GM18507 (cell line): ENCODE measurements around the gene TARBP2.
"Not testable (repeated sequence)": the region's sequence is repeated elsewhere in the genome, so short reads cannot be mapped to it uniquely, and the experiment has no call there.

ENCODE experiments used
- DNase-seq: peaks from one replicate; pipeline ENCODE4 v3.0.0; 2011; ENCODE audit warnings: low read depth; ENCODE audit not compliant: insufficient read length; ENCODE audit errors: extremely low spot score
- FAIRE-seq: peaks from 2 replicates; lab custom pipeline; 2011; peaks lifted over from hg19 to GRCh38; lab: Jason Lieb, UNC

The TARBP2 gene

DNA sequence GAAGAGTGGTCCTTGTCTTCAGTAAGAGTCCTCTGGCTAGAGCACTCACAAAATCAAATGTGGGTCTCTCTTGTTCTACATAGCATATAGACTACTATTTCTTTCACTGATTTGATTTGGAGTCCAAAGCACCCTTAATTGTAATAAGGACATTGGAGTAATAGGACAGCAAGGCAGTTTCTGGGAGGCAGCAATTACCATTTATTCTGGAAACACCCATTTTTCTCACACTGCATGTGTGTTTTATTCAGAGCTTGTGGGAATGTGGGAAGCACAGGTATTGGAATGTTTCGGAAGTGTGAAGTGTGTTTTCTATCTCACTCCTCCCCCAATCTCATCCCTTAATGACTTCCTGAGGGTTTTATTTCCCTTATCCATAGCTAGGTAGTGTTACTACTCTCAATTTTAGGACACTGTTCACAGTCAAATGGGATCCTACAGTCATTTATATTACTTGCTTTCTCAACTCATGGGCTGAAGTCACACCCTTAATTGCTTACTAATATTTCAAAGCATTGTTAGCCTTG is 29.0 kb upstream of the TARBP2 start:
- FAIRE-seq (no peak), DNase-seq (no peak)

DNA sequence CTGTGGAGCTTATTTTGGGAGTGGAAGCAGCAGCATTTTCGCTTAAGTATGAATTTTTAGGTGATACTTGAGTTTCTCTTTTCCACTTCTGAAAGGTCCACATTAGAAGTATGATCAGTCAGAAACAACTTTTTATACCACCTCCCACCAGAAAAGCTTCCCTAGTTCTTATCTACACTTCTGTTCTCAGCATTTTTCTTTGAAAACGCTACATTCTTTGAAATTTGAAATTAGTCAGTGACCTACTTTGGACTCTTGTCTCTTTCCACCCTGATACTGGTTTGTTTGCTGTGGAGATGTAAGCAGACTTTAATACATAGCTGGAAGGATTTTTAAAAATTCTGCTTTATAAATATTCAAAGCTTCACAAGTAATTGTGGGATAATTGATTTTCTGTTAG is 27.0 kb upstream of the TARBP2 start:
- no peak for FAIRE-seq
- DNase-seq = no peak

DNA sequence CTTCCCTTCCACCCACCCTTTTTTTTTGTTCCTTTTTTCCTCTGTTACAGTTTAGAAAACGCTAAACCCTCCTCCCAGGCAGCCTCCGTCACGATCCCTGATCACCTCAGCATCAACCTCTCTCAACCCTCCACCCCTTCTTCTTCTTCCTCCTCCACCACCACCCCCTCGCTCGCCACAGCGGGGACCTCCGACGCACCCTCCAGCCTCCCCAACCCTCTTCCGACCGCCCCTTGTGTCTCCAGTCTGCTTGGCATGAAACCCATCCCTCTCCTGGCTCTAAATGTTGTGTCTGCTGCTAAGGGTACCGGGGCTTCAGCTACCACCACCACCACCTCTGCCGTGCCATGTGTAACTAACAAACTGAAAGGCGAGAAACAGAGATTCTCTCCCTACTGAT is 26.3 kb upstream of the TARBP2 start:
- FAIRE-seq (no peak), DNase-seq (no peak)

DNA sequence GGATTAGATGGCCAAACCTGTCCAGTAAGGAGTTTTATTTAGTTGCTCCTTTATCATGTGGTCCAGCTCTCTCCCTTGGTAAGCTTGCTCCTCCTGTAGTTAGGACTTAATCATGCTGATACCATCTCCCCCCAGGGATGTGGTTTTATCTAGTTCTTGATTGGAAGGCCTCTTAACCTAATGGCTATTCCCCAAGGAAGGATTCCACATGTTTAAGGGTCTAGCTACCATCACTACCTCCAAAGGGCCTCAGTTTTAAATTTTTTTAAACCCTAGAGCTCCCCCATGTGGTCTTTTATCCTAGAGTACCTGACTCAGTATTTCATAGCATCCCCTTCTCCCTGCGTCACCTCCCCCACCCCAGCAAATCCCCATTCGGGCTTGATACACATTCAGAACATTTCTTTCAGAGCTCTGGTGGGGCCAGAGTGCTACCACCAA is 24.3 kb upstream of the TARBP2 start:
- FAIRE-seq (no peak), DNase-seq (no peak)

DNA sequence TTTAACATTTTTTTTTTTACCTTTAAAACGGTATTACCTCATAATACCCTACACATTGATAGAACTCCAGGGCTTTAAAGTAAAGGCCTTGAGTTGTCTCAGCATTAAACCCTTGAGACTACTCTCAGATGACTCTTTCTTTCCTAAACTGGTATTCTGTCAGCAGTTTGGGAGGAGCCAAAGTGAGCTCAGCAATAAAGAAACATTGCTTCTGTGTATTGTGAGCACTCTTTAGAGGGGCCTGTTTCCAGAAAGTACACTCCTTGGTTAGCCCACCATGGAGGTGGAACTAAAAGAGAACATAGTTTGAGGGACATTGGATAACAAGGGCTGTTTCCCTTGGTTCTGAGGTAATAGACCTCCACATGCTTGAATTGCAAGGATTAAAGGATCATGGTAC is 22.2 kb upstream of the TARBP2 start:
- FAIRE-seq (no peak), DNase-seq (no peak)

DNA sequence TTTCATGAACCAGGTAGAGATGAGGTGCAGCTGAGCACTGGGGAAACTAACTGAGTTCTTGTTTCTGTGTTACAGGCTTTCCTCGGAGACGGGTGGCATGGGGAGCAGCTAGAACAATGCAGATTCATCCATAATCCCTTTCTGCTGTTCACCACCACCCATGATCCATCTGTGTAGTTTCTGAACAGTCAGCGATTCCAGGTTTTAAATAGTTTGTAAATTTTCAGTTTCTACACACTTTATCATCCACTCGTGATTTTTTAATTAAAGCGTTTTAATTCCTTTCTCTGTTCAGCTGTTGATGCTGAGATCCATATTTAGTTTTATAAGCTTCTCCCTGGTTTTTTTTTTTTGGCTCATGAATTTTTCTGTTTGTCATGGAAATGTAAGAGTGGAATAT is 21.8 kb upstream of the TARBP2 start:
- DNase-seq (no peak), FAIRE-seq (no peak)

DNA sequence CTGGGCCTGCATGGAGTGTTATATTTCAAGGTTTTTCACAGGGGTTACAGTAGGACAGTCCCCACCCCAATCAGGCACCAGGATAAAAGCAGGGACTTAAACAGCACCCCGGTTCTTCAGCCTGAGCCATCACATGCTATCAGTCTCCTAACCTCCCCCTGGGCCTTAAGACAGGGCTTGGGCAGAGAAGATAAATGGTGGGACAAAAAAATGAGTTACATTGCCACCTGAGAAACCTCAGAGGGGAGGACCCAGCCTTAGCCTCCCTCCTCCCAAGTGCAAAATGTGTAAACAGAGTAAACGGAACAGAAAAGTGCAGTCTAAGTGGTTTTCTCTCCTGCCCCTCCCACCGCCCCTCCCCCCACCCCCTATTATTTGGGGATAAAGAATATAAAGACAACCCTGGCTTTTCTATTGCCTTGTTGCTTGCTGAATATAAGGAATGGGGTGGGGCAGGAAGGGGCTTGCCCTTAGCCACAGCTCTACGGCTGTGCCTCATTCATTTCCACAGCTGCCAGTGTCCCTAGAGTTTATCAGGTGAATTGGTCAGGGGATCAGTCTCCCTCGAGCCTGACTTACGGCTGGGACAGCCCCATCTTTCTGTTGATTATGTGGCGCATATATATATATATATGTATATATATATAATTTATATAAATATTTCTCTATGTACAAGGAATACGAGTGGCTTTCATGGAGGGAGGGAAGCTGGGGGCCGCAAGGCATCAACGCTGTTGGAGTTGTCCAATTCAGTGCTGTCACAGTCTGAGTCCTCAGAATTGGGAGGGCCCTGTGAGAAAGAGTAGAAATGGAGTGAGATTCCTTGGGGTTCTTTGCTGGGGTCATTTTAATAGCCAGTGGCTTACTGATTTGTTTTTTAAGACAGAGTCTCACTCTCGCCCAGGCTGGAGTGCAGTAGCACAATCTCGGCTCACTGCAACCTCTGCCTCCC is 20.3 kb upstream of the TARBP2 start:
- FAIRE-seq (no peak), DNase-seq (no peak)

DNA sequence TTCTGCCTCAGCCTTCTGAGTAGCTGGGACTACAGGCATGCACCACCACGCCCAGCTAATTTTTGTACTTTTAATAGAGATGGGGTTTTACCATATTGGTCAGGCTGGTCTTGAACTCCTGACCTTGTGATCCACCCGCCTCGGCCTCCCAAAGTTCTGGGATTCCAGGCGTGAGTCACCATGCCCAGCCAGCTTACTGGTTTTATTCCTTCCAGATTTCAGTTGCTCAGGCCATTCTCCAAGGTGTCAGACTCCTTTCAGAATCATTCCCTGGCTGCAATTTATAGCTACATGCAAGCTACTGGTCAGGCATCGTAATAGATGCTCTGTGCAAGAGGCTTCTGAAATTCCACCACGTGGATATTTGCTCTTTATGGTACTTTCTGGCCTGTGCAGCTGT is 19.6 kb upstream of the TARBP2 start:
- not testable (repeated sequence) for DNase-seq, FAIRE-seq

DNA sequence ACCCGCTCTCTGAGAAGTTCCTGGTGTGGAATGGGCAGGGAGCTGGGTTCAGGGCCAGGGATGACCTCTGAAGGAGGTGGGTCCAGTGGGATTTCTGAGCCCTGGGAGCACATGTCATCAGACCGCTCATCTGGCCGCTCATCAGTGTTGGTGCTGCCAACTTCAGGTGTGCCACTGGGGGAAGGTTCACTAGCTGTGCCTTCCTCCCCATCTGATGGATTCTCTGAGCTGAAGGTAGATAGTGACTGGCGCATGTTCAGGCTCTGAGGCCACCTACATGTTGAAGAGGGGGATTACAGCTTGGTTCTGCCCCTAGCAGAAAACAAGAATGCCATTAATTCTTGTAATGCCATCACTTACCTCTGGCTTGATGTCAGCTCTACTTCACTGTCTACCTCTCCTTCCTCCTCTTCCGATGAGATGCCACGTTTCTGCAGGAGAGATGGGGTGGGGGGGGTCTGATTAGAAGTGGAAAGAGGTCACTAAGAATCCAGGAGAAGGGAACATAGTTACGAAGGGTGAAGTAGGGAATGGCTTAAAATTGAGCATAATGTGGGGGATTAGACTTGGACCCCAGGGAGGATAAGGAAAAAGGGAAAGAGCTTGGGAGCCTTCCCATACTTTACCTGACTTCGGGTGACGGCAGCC is 19.0 kb upstream of the TARBP2 start:
- DNase-seq = no peak
- FAIRE-seq = no peak

DNA sequence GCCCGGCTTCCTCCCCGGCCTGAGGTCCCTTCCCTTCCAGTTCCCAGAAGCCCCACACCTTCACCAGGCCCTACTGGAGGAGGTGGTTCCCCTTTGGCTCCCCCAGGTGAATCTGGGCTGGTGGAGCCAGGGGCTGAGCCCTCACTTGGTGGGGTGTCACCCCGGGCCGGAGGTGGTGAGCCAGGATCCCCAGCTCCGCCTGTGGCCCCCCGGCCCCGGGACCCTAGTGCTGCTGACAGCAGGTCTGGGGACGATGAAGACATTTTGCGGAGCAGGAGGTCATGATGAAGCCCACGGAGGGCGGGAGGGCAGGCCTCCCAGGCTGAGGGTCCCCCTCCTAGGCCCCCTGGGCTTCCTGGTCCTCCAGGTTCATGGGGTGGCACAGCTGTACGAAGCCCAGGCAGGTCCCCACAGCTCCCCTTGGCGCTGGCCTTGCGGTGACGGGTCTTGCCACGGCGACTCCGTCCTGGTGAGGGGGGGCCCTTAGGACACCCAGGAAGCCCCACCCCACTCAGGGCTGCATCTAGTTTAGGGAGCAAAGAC is 18.4 kb upstream of the TARBP2 start:
- FAIRE-seq (no peak), DNase-seq (no peak)

DNA sequence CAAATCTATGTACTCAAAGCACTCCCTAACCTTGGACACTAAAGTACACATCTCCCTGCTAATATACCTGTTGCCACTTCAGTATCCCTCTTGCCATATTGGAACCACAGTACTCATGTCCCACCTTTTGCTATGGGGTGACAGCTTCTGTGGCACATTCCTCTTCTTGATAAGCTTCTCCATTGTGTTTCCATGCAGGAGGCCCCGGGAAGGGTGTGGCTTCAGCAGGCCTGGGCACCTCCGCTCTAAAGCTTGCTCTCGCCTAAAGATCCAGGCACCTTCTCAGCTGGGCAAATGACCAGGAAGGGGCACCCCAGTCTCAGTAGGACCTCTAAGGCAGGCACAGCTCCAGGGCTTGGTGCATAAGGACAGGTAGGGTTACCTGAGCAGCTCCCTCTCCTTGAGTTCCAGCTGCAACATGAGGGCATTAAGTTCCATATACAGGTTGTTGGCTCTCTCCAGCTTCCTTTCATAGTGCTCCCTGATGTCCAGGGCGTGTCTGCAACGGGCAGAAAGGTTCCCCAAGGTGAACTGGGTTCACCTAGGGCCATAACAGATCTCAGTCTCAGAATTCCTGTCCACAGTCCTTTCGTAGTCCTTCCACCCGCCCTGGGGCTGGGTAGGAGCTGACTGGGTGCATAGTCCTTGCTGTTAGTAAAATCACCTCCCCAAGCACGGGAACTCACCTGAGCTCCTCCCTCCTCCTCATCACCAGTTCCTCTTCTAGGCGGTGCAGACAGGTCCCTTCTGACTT is 17.7 kb upstream of the TARBP2 start:
- FAIRE-seq (no peak), DNase-seq (no peak)

DNA sequence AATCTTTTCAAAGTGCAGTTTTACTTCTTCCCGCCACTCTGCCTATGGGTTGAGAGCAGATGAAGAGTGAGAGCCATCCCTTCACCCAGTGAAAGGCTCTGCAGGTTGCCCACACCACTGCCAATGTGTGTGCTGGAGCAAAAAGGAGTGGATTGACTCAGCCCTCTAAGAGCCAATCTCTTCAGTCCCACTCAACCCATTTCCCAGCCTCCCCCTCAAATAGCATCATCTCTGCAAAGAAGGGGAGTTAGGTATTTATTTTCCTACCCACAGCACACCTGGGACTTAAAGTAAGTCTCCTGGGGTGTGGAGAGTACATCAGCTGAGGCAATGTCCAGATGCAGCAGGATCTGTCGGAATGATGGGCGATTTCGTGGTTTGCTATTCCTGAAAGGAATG is 17.1 kb upstream of the TARBP2 start:
- no peak for FAIRE-seq
- no peak for DNase-seq

DNA sequence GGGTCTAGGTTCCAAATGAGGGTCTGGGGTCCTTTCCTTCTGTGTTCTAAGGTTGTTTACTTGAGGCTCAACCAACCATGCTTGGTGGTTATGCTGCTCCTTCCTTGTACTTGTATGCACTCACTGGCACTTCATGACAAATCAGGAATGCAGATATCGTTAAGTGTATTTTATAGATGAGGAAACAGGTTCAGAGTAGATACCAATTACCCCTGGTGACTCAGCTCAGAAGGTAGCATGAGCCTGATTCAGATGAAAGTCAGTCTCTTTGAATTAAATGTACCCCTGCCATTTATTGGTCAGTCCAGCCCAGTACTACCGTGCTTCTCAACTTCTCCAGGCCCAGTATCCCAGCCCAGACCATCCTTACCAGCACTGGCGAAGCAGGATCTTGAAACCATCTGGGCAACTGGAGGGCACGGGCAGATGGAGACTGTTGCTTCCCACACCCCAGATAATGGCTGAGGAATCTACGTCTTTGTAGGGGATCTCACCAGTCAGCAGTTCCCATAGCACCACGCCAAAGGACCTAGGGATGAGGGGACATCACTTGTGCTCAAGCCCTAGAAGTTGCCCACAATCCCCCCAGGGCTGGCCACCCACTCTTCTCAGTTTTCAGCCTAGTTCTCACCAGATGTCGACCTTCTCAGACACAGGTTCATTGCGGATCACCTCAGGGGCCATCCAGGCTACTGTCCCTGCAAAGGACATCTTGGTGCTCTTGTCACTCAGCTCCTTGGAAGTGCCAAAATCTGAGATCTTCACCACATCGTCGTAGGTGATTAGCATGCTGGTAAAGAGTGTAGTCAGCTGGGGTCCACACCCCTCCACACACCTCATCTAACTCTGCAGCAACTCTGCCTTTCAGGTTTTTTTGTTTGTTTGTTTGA is 16.2 kb upstream of the TARBP2 start:
- no peak for DNase-seq
- FAIRE-seq = no peak

DNA sequence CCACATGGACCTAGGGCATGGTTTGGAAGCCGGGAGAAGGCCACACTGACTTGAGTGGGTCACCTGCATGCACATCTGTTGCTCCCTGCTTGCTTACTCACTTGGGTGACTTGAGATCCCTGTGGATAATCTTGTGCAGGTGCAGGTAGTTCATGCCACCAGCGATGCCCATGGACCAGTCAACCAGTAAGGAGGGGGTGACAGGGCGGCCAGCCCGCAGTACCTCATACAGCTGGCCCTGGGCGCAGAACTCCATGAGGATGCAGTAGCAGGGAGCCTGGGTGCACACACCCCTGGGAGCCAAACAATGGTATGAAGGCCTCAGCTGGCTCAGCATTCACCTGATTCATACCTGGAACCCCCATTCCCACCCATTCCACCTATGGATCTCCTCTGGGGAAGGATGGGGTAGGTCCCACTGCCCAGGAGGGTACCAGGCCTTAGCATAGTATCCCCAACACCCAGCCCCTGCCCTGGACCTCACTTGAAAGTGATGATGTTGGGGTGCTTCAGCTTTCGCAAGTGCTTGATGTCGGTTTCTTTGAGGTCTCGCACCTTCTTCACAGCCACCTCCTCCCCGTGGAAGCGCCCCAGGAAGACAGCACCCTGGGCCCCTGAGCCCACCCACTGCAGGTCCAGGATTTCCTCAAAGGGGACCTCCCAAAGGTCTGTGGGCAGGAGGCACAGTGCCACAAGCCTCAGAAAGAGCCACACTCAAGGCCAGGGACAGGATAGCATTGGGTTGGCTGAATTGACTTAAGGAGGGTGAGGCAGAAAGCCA is 14.9 kb upstream of the TARBP2 start:
- no peak for DNase-seq
- no peak for FAIRE-seq

DNA sequence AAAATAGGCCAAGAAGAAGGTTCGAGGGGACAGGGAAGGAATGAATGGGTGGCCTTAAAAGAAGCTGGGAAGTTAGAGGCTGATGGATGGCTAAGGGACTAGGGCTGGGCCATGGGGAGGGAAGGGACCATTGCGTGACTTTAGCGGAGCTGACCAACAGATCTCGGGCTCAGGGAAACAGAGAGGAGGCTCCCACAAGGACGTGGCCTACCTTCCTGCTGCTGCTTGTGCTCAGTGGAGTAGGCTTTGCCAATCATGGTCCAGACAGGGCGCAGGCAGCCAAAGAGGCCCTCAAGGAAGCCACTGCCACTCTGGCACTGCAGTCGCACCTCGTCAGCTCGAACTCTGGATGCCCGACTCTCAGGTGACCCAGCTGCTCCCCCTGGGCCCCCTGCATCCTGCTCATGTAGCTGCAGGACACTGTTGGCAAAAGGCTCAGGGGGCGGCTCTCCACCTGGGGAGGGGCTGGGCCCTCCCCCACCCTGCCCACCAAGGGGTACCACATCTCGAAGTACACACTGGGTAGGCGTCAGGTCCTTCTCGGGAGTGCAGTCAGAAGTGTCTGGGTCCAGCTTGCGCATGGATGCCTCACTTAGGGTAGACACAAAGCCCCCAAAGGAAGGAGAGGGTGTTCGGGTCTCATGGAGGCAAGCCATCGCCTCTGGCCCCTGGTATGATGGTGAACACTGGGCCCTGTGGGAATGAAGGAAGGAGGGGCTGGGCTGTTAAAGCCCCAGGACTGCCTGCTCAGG is 14.2 kb upstream of the TARBP2 start:
- FAIRE-seq = no peak
- DNase-seq = no peak

DNA sequence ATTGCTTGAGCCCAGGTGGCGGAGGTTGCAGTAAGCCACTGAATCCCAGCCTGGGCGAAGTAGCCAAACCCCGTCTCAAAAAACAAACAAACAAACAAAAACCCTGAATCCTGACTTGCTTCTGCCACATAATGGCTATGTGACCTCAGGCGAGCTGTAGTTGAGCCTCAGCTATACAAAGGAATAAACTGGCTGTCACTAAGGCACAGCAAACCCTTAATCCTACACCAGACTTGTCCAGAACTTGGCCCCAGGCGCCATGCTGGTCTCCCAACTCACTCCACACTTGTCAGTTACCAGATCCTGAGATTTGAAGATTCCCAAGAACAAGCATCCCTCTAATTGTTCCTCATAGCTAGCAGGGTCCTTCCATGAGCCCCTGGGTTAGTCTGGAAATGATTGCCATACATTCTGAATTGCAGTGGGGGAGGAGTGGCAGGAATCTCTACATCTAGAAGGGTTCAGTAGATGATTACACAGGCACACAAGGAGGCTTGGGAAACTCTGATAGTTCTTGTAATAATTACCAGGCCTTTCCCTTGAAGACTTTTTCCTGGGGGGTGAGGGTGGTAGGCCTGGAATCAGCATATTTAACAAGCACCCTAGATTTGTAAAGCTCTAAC is 11.7 kb upstream of the TARBP2 start:
- FAIRE-seq (no peak), DNase-seq (no peak)

DNA sequence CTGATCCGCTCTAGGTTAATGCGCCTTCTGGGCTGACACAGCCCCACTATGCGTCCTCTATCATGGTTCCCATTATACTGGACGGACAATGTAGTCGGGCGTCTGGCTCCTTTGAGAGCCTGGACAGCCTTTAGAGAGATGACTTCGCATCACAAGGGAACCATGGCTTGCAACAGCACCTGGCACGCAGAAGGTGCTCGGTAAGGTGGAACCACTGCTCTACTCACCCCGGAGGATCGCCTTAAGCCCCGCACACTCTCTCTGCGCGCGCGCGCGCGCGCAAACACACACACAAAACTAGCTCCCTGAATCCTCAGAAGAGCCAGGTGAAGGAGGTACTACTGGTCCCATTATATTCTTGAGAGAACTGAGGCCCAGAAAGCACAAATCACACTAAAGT is 8.9 kb upstream of the TARBP2 start:
- FAIRE-seq (no peak), DNase-seq (no peak)
